ENCODE measurements around the gene IGSF21.

IGSF21 gene

DNA sequence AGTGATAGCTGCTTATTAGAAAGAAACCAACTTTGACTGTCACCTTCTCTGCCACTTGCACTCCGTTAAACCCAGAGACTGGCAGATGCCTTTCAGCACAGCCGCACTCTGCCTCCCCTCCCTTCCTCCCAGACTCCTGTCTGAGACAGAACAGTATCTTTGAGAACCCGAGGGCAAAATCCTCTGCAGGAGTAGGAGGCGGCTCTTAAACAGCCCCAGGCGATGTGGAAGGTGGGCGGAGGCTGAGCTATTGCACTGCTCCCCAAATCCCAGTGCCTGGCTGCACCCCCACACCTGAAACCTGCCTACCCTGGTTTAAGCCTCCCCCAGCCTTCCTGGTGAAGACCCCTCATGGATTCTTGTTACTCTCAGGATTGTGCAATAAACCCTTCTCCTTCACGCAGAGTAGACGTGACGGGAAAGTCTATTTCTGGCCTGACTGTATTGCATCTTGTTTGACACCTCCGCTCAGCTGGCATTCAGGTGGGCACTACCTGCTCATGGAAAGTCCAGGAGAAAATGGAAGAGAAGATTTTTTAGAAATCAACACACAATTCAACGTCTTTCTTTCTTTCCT lies 34.4 kb upstream of the IGSF21 start:
- H3K4me2 ChIP-seq (ENCODE audit: low read length), result no peak overlapping the region
- no peak overlapping the region for H3K27ac ChIP-seq
- H2AFZ ChIP-seq, result no peak overlapping the region

DNA sequence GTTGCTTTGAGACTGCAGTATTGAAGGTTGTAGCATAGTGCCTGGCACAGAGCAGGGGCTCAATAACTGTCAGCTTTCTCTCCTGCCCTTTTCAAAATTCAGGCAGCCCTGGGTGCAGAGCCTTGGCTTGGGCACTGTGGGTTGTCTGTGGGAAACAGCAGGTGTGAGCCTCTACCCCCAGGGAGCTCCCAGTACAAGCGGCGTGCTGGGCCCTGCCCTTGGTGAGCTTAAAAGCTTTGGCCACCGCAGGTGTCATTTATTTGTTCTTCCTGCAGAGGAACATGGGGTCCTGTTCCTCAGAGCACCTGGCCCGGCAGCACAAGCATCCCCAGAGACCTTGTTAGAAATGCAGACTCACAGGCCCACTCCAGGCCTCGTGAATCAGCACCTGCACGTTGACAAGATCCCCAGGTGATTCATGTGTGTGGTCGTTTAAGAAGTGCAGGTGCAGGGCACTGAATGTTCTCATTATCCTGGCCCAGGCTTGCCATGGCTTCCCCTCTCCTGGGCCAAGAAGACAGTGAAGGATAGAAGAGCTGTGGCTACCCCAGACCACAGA lies 29.9 kb upstream of the IGSF21 start:
- H3K4me1 ChIP-seq, result no peaks in the 10 kb centered on the region
- H3K36me3 ChIP-seq (ENCODE audit: control insufficient read depth, insufficient read depth, low read length), result no peaks in the 10 kb centered on the region
- H3K27me3 ChIP-seq (ENCODE audit: control insufficient read depth, insufficient read depth, low read length), result no peaks in the 10 kb centered on the region
- TF ChIP-seq, protein P1, sequence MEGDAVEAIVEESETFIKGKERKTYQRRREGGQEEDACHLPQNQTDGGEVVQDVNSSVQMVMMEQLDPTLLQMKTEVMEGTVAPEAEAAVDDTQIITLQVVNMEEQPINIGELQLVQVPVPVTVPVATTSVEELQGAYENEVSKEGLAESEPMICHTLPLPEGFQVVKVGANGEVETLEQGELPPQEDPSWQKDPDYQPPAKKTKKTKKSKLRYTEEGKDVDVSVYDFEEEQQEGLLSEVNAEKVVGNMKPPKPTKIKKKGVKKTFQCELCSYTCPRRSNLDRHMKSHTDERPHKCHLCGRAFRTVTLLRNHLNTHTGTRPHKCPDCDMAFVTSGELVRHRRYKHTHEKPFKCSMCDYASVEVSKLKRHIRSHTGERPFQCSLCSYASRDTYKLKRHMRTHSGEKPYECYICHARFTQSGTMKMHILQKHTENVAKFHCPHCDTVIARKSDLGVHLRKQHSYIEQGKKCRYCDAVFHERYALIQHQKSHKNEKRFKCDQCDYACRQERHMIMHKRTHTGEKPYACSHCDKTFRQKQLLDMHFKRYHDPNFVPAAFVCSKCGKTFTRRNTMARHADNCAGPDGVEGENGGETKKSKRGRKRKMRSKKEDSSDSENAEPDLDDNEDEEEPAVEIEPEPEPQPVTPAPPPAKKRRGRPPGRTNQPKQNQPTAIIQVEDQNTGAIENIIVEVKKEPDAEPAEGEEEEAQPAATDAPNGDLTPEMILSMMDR (IDR thresholded peaks at IDR 0.05), result no peak
- no peak overlapping the region for H2AFZ ChIP-seq
- H3K9ac ChIP-seq, result no peak overlapping the region
- no peaks in the 10 kb centered on the region for H3K79me2 ChIP-seq
- H3K9me3 ChIP-seq (ENCODE audit: control insufficient read depth, low read length), result no peaks in the 10 kb centered on the region
- H3K27ac ChIP-seq, result no peak overlapping the region
- H3K4me2 ChIP-seq (ENCODE audit: low read length), result no peak overlapping the region
- no peak overlapping the region for H3K4me3 ChIP-seq (ENCODE audit: low read depth, low read length)

More for the DNA sequence above, 34.4 kb upstream of the IGSF21 start:
- no peak overlapping the region for H3K9ac ChIP-seq
- no peaks in the 10 kb centered on the region for H3K9me3 ChIP-seq (ENCODE audit: control insufficient read depth, low read length)
- H3K4me1 ChIP-seq, result no peaks in the 10 kb centered on the region
- H3K27me3 ChIP-seq (ENCODE audit: control insufficient read depth, insufficient read depth, low read length), result peaks cover 5% of the 10 kb centered on the region
- no peaks in the 10 kb centered on the region for H3K36me3 ChIP-seq (ENCODE audit: control insufficient read depth, insufficient read depth, low read length)
- TF ChIP-seq, protein P1 (IDR thresholded peaks at IDR 0.05), result no peak
- no peak overlapping the region for H3K4me3 ChIP-seq (ENCODE audit: low read depth, low read length)
- no peaks in the 10 kb centered on the region for H3K79me2 ChIP-seq

DNA sequence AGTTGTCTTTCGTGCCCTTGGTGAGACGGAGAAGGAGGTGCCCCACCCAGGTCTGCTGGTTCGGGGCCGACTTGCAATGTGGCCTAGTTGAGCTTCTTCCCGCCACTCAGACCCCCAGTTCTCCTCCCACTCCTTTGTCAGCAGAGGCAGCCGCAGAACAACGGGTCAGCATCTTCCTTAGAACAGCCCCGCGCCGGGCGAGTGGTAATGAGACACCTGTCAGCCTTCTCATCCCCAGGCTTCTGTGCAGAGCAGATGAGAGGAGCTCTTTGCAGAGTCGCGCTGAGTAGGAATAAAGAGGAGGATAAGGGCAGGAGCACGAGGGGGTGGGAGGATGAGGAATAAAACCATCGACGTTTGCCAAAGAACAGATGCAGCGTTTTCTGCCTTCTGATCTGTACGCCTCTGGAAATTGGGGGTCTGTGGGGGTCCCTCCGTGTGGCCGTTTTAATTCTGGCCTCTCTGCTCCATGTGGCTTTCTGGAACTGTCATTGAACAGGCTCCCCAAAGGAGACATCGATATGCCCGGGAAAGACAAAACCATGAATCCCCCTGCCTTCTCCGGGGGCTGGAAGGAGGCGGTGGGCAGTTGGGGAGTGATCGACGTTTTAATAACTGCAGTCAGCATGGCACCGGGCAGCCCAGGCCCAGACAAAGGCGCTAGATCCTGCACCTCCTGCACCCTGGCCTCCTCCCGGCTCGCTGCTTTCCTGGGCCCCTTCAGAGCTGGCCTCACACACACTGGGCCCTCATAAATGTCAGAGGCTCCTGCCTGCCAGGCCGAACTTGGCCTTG lies 27.5 kb upstream of the IGSF21 start:
- Histone ChIP-seq H3K79me2 (no peaks in the 10 kb centered on the region), H2AFZ (no peak overlapping the region), H3K27me3 (ENCODE audit: control insufficient read depth, insufficient read depth, low read length) (no peaks in the 10 kb centered on the region)

DNA sequence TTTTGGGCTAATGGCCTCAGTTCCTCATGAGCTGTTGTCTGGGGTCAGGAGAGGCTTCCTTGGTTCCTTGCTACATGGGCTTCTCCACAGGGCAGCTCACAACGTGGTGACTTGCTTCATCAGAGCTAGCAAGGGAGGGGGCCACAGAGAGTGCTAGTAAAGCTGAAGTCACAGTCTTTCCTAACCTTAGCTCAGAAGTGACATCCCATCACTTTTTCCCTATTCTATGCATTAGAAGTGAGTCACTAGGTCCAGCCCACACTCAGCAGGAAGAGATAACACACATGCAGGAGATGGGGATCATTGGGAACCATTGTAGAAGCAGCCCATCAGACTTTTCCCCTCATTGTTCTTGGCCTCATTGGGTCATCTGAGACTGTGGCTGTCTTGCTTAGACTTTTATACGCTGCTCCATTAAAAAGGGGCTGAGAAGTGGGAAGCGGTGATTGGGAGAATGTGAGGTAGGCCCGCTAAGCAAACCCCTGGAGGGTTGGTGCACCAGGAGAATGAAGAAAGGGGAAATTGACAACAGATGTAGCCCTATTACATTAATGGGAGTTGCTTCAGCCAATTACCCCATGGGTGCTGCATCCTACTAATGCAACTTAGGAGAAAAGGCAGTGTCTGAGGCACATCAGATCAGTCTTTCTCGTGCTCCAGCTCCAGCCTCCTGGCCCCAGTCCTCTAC lies 22.1 kb upstream of the IGSF21 start:
- H3K9ac ChIP-seq, result no peak overlapping the region
- no peak overlapping the region for H3K4me3 ChIP-seq (ENCODE audit: low read depth, low read length)
- H3K36me3 ChIP-seq (ENCODE audit: control insufficient read depth, insufficient read depth, low read length), result no peaks in the 10 kb centered on the region
- H3K27me3 ChIP-seq (ENCODE audit: control insufficient read depth, insufficient read depth, low read length), result no peaks in the 10 kb centered on the region
- H3K4me2 ChIP-seq (ENCODE audit: low read length), result no peak overlapping the region
- TF ChIP-seq, protein P1 (IDR thresholded peaks at IDR 0.05), result no peak
- no peak overlapping the region for H3K27ac ChIP-seq
- no peaks in the 10 kb centered on the region for H3K9me3 ChIP-seq (ENCODE audit: control insufficient read depth, low read length)
- no peaks in the 10 kb centered on the region for H3K4me1 ChIP-seq
- H3K79me2 ChIP-seq, result no peaks in the 10 kb centered on the region
- no peak overlapping the region for H2AFZ ChIP-seq

More for the DNA sequence above, 27.5 kb upstream of the IGSF21 start:
- Histone ChIP-seq H3K27ac (no peak overlapping the region), H3K4me1 (no peaks in the 10 kb centered on the region), H3K4me3 (ENCODE audit: low read depth, low read length) (no peak overlapping the region), H3K9me3 (ENCODE audit: control insufficient read depth, low read length) (no peaks in the 10 kb centered on the region), H3K36me3 (ENCODE audit: control insufficient read depth, insufficient read depth, low read length) (no peaks in the 10 kb centered on the region), H3K4me2 (ENCODE audit: low read length) (no peak overlapping the region), H3K9ac (no peak overlapping the region)
- TF ChIP-seq, protein P1 (IDR thresholded peaks at IDR 0.05), result no peak
